HG02759 (cell line): ENCODE measurements around the gene DPEP1.
"Not testable (repeated sequence)": the region's sequence is repeated elsewhere in the genome, so short reads cannot be mapped to it uniquely, and the experiment has no call there.

Experiments
- ATAC-seq: cut with Tn5 transposase; IDR thresholded peaks from one replicate; pipeline ENCODE4 v1.9.1; 2021; ENCODE audit warnings: mild to moderate bottlenecking, moderate library complexity; ENCODE audit not compliant: unreplicated experiment

DPEP1 gene

DNA sequence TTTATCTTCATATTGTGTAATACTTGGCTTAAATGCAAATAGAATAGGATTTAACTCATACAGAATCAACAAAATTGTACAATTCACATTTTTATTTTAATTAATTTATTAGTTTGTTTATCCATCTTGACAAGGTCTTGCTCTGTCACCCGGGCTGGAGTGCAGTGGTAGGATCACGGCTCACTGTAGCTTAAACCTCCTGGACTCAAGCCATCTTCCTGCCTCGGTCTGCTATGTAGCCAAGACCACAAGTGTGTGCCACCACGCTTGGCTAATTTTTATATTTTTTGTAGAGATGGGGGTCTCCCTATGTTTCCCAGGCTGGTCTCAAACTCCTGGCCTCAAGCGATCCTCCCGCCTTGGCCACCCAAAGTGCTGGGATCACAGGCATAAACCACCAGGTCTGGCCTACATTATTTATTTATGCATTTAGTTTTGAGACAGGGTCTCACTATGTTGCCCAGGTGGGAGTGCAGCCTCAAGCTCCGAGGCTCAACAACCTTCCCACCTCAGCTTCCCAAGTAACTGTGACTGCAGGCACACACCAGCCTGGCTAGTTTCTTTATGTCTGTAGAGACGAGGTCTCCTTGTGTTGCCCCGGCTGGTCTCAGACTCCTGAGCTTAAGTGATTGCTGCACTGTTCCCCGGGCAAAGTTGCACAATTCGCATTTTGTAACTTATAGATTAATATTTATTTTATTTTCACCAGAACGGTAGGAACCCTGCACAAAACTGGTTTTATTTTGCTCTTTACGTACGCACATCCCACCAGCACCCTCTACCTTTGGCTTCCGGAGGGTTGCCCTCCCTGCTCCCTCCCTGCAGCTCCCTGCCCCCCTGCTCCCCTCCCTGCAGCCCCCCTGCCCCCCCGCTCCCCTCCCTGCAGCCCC lies 4.9 kb downstream of the DPEP1 start:
- no peak for ATAC-seq

DNA sequence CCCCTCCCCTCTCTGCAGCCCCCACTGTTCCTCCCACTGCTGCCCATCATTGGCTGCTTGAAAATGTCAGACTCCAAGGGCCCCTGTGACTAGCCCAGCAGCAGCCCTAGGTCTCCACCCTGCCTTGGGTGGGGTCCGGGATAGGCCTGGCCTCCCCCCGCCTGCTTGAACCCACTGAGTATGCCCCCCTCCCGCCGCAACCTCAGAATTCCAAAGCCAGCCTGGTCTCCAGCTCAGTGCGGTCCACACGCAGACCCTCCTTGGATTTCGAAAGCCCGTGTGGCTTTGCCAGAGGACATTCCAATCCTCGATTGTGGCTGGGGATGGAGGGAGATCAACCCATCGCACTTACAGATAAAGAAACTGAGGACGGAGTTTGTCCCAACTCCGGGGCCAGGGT lies 6.4 kb downstream of the DPEP1 start:
- ATAC-seq, result no peak

DNA sequence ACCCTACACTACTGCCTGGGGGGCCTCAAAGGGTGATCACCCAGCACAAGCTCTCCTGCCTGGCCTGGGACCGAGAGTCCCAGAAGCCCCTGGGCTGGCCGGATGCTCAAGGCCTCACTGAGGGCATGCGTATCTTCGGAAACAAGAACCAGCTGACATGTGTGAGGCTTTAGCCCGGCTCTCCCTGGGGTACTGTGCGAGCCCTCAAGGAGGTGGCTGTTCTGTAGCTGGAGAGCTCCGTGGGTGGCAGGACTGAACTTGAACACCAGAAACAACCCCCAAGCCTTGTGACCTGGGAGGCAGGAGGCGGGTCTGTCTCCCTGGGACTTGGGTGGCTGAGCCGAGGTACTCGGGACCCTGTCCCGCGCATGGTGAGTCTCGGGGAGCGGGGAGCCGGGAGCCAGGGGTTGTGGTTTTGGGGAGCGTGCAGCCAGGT lies 7.0 kb downstream of the DPEP1 start:
- ATAC-seq, result no peak

DNA sequence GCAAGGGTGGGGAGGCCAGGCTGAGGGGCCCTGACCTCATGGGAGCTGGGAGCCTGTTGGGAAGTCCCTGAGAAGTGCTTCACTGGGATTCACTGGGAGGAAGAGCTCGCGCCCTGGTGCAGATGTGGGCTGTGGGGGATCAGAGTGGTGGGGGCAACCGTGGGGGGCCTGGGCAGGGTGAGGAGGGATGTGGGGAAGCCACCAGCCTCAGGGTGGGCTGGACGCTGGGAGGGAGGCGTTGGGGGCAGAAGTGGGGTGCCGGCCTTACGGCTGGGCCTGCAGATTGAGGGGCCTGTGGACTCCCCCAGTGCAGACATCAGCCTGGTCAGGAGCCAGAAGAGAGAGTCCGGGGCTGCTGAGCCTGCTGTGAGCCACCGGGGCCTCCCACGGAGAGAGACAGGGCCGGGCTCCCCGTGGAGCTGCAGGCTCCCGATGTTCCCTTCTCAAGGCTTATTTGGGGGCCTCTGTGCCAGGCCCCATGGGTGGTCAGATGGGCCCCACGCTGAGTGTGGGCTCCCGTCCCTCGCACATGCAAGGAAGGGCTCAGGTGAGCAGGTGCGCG lies 7.8 kb downstream of the DPEP1 start:
- ATAC-seq, result no peak

DNA sequence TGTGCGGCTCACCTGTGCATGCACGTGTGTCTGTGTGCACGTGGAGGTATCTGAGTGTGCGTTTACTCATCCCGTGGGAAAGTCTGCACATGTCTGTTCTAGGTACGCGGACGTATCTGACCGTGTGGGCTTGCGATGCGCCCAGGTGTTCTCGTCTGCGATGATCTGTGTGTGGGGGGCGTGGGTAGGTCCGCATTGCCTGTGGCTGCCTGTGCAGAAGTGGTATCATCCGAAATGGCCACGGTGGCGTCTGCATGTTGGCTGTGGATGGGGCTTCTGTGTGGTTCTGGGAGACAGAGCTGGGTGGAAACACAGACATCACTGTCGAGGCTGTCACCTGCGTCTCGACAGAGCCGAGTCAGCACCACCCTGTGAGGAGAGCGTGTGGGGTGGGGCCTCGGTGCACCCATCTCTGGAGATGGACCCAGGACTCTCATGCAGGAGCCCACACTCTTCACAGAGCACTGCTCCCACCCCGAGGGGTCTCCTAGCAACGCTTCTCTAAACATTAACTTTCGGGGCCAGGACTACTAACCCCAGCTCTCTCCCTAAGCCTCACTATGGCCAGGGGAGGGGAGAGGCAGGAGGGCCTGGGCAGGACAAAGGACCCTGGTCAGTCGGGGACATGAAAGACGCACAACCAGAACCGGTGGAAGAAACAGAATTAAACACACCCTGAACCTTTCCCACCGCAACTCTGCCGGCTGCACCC lies 8.4 kb downstream of the DPEP1 start:
- no peak for ATAC-seq

DNA sequence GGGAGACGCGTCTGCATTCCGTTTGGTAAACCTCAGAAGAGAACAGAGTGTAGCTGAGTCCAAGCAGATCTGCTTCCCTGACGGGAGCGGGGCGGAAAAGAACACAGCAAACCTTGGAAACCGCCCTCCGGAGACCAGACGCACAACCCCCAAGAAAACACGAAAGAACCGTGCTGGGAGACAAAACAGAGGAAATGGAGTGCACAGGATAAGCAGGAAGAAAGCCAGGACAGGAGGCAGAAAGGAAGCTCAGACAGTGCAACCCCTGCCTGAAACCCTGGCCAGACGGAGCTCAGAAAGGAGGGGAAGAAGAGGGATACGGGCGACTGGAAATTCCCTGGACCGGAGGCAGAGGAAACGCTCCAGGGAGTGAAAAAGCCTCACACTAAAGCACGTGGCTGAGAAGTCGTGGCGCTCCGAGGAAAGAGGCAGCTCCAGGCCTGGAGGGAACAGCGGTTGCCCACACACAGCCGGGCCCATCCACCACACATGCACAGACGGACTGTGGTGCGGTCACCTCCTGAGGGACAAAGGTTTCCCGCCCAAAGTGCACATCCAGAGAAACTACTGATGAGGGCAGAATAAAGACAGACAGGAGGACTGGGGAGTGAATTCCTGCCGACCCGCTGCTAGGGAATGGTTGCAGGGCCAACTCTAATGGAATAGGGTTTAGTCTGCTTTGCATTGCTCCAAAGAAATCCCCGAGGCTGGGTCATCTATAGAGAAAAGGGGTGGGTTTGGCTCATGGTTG lies 10.2 kb downstream of the DPEP1 start:
- ATAC-seq, result no peak

DNA sequence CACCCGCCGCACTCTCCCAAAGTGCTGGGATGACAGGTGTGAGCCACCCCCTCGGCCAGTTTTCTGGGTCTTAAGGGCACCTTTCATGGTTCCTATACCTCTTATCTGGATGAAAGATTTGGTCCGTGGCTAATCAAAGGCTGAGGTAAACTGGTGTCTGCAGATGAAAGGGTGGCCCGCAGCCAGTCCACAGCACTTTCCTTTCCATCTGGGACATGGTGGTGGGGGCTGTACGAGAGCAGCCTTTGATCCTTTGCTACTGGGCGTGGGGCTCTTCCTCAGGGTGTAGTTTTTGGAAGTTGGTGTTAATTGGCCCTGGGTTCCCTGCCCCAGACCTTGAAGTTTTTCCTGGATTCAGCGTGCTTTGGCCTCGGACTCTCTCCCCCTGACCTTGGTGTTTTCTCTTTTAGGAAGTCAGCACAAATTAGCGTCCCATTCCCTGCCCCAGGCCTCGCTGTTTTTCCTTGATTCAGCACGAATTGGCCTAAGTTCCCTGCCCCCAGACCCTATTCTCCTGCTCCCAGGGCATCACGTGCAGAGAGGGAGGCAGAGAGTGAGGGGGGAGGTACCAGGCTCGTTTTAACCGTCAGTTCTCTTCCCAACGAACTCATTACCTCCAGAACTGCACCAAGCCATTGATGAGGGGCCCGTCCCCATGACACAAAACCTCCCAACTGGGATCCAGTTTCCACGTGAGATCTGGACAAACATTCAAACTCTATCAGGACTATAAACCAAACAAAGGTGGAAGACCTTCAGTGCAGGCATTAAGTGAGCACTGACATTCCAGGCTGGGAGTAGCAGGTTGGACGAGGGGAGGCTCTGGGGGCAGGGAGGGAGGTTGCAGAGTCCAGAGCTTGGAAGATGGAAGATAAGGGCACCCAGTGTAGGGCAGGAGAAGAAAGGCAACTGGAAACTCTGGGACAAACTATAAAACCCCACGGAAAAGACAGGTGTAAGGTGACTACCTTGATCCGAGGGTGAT lies 11.6 kb downstream of the DPEP1 start:
- ATAC-seq, result no peak

DNA sequence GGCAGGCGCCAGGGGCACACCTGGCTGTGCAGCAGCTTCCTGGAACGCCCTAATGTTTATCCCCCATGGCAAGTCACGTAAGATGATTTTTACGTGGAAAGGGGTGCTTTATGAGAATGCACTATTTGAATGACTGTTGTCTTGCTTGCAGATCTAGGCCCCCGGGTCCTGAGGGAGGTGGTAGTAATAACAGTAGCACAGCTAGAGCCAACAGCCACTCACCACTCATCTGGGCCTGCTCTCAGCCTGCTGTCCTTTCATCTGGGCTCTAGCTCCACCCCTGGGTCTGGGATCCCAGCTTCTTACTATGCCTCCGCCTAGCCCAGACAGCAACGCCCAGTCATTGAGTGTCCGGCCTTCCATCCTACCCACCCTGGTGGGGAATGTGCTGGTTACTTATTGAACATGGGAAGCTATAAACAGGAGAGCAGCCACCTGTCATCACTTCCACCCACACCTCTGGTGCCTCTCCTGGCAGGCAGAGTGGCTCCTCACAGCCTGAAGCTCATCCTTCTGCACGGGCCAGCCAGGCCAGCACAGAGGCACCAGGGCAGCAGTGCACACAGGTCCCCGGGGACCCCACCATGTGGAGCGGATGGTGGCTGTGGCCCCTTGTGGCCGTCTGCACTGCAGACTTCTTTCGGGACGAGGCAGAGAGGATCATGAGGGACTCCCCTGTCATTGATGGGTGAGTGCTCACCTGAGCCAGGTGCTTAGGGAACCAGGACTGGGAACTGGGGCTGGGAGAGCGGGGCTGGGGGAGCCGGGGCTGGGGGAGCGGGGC lies 16.6 kb downstream of the DPEP1 start:
- ATAC-seq, result no peak

DNA sequence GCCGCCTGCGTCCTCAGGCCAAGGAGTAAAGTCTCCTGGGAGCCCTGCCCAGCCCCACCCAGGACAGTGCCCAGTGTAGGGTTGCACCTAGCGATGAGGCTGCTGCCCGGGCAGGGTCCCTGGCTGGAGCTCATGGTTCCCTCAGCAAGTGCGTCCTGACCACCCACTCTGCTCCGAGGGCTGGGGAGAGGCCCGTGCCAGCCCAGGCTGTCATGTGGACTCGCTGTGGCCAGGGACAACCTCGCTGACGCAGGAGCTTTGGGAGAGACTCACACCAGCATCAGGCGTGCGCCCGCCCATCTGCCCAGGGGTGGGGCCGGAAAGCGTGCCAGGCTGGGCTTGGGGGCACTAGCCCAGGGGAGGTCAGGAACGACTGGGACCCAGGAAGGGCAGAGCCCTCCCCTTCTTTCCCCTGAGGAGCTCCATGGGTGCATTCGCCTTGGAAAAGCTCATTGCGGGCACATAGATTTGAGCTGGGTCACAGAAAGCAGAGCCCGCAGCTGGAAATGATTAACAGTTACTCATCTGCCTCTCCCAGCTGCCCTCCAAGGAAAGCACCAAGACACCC lies 19.7 kb downstream of the DPEP1 start:
- ATAC-seq, result no peak

DNA sequence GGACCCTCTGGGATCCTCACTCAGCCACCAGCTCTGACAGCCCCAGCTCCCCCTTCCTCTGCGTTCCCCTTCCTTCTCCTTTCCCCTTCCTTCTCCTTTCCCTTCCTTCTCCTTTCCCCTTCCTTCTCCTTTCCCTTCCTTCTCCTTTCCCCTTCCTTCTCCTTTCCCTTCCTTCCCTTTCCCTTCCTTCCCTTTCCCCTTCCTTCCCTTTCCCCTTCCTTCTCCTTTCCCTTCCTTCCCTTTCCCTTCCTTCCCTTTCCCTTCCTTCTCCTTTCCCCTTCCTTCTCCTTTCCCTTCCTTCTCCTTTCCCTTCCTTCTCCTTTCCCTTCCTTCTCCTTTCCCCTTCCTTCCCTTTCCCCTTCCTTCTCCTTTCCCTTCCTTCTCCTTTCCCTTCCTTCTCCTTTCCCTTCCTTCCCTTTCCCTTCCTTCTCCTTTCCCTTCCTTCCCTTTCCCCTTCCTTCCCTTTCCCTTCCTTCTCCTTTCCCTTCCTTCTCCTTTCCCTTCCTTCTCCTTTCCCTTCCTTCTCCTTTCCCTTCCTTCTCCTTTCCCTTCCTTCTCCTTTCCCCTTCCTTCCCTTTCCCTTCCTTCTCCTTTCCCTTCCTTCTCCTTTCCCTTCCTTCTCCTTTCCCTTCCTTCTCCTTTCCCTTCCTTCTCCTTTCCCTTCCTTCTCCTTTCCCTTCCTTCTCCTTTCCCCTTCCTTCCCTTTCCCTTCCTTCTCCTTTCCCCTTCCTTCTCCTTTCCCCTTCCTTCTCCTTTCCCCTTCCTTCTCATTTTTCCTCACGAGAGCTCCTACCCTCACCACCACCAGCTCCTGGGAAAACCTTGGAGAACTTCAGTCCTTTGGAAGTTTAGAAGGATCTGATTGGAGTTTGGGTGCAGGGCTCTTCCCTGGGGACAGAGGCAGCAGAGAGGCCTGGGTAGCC lies 21.3 kb downstream of the DPEP1 start:
- ATAC-seq, result not testable (repeated sequence)

DNA sequence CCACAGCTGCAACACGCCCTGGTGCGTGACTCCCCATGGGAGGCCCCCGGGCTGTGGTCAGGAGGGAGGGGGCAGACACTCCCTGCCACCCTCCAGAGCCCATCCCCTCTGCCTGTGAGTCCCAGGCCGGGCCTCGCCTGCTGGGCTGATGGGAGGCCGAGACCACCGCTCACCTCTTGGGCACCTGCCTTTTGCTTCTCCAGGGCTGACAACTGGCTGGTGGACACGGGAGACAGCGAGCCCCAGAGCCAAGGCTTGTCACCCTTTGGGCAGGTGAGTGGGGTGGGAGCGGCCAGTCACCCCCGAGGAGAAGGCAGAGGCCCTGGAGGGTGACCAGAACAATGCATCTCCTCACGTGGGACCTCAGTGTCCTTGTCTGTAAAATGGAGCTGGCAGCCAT lies 23.2 kb downstream of the DPEP1 start:
- ATAC-seq, result no peak

DNA sequence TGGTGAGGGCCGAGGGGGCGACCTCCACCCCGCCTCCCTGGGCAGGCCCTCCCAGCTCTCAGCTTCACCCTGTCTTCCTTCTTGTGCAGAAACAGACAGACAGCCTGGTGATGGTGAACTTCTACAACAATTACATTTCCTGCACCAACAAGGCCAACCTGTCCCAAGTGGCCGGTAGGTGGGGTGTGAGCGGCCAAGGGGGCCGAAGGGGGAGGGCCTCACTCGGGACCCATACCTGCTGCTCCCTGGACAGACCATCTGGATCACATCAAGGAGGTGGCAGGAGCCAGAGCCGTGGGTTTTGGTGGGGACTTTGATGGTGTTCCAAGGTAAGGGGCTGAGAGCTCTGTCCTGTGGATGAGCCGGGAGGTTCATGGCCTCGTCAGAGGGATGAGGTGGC lies 23.9 kb downstream of the DPEP1 start:
- ATAC-seq, result no peak

DNA sequence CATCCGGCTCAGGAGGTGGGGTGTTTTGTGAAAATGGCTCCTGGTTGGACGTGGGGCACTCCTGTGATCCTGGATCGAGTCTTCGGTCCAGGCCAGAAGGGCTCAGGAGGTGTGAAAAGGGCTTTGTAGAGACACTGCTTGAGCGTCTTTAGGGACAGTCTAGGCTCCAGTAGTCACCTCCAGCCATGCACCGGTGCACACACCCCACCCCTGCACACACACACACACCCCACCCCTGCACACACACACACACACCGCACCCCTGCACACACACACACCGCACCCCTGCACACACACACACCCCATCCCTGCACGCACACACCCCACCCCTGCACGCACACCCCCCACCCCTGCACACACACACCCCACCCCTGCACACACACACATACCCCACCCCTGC lies 25.0 kb downstream of the DPEP1 start:
- no peak for ATAC-seq

DNA sequence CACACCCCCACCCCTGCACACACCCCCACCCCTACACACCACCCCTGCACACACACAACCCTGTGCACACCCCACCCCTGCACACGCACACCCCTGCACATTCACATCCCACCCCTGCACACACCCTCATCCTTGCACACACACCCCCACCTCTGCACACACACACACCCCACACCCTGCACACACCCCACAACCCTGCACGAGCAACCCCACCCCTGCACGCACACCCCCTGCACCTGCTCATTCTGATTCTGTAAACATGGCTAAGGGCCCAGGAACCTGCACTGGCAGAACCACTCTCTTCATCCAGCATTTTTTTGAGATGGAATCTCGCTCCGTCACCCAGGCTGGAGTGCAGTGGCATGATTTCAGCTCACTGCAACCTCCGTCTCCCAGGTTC lies 25.9 kb downstream of the DPEP1 start:
- ATAC-seq, result no peak

DNA sequence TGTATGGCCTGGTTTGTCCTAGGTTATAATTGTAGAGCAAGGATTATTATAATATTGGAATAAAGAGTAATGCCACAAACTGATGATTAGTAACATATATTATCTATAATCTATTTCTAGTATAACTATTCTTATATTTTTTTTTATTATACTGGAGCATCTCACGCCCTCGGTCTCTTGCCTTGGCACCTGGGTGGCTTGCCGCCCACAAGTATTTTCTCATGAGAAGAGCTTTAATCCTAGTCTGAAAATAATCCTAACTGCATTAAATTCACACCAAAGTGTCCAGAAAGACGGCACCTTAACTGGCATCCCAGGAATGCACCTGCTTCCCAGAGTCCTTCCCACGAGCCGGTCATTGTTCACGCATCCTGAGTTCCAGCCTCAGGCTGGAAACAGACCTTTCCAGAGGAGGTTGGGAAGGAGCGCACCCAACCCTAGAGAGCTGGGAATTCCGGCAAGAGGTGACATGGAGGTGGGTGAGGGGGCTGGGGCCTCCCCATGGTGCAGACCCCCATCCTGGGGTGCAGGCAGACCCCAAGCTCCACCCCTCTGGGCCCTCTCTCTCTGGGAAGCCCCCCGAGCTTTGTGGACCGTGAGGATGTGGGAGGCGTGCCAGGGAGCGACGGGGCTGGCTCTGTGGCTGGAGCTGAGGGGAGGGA lies 28.1 kb downstream of the DPEP1 start:
- ATAC-seq, result no peak

DNA sequence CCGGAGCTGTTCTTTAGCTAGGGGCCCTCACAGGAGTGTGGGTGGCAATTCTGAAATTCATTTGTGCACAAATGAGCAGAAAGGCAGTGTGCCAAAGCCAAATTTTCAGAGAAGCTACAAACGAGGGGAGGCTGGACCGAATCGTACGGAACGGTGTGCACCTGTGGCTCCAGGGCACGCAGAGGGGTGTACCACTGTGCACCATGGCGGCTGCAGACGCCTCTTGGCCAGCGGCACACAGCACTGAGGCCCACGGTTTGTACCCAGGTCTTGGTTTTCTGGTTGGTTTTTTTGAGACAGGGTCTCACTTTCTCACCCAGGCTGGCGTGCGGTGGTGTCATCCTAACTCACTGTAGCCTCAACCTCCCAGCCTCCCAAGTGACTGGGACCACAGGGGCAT lies 29.1 kb downstream of the DPEP1 start:
- ATAC-seq, result no peak

DNA sequence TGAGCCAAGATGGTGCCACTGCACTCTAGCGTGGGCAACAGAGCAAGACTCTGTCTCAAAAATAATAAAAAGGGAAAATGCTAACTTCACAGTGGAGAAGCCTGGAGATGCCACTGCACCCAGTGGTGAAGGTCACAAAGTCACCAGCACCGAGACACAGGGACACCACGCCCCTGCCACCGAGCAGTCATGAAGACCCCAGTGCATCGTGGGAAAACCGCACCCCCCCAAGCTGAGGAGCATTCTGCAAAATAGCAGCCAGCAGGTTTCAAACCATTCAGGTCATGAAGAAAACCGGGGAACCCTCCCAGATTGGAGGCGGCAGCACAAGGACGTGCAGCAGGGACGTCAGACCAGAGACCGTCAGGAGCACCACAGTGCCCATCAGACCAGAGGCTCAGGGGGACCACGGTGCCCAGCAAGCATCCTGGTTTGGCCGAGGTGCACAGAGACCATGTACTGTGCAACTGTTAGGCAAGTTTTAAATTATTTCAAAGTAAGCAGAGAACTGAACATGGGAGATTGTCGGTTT lies 30.4 kb downstream of the DPEP1 start:
- ATAC-seq, result no peak
